Endodermal cell (in vitro differentiated cells): ENCODE data around the gene SLC25A6. TPM values are rescaled to one million over a fixed set of nuclear protein-coding genes. Genes with fewer than 3 reads are reported as not detected.
"Not testable (repeated sequence)": the region's sequence is repeated elsewhere in the genome, so short reads cannot be mapped to it uniquely, and the experiment has no call there.

Experiments
- DNase-seq: peaks from one replicate; pipeline ENCODE4 v3.0.0-alpha.2; 2017
- H3K27ac ChIP-seq: 2 replicates; pipeline ENCODE4 v1.5.1; 2013; ENCODE audit warnings: mild to moderate bottlenecking, low read depth, low read length, moderate library complexity
- H3K27me3 ChIP-seq: 2 replicates; pipeline ENCODE4 v1.6.1; 2013; ENCODE audit warnings: mild to moderate bottlenecking, low read length, moderate library complexity; ENCODE audit not compliant: insufficient read depth, control insufficient read depth, poor library complexity, severe bottlenecking
- H3K36me3 ChIP-seq: 2 replicates; pipeline ENCODE4 v1.7.0; 2013; ENCODE audit warnings: mild to moderate bottlenecking, low read length, moderate library complexity; ENCODE audit not compliant: control insufficient read depth, insufficient read depth
- H3K4me1 ChIP-seq: one replicate; pipeline ENCODE4 v1.7.0; 2013; ENCODE audit warnings: low read length; ENCODE audit not compliant: control insufficient read depth, insufficient read depth
- H3K4me3 ChIP-seq: 2 replicates; pipeline ENCODE4 v1.5.1; 2013; ENCODE audit warnings: mild to moderate bottlenecking, low read length, moderate library complexity
- H3K9ac ChIP-seq: 2 replicates; pipeline ENCODE4 v1.6.1; 2013; ENCODE audit warnings: mild to moderate bottlenecking, low read length, moderate library complexity; ENCODE audit not compliant: poor library complexity, severe bottlenecking; ENCODE audit errors: extremely low read depth
- H3K9me3 ChIP-seq: 2 replicates; pipeline ENCODE4 v1.6.1; 2013; ENCODE audit warnings: mild to moderate bottlenecking, low read length, moderate library complexity; ENCODE audit not compliant: control insufficient read depth
- H3K27ac Mint-ChIP-seq: 2 replicates; pipeline ENCODE4 v1.8.0; 2020; ENCODE audit warnings: mixed read lengths
- H3K27me3 Mint-ChIP-seq: 2 replicates; pipeline ENCODE4 v1.8.0; 2021; ENCODE audit warnings: mild to moderate bottlenecking, mixed read lengths; ENCODE audit not compliant: insufficient read depth
- H3K36me3 Mint-ChIP-seq: 2 replicates; pipeline ENCODE4 v1.8.0; 2020; ENCODE audit warnings: low read depth, mixed read lengths
- H3K4me1 Mint-ChIP-seq: 2 replicates; pipeline ENCODE4 v1.8.0; 2020; ENCODE audit warnings: mixed read lengths
- H3K4me3 Mint-ChIP-seq: 2 replicates; pipeline ENCODE4 v1.8.0; 2020; ENCODE audit warnings: mild to moderate bottlenecking, moderate library complexity, mixed read lengths
- H3K9me3 Mint-ChIP-seq: 2 replicates; pipeline ENCODE4 v1.8.0; 2020; ENCODE audit warnings: mild to moderate bottlenecking, mixed read lengths
- WGBS, 2 experiments: methylation state at CpG; one replicate each; pipeline versions ENCODE4 v1.1.5 to v1.1.7; 2013; ENCODE audit warnings: missing lambda C conversion rate in 2 of 2, mixed read lengths in 1 of 2; ENCODE audit not compliant: insufficient coverage in 1 of 2, insufficient read length in 1 of 2; 5-methylcytosine and 5-hydroxymethylcytosine counted together
- total RNA-seq, 2 donors: library from RNA; stranded (reverse); fragmentation: NEBNext Ultra II Directional in 1 of 2; extraction: Animal tissue kit (Norgen Biotek cat#: 25700) in 1 of 2; gene quantifications; 2 replicates in 1 of 2; 3 replicates in 1 of 2; pipeline ENCODE4 v1.2.1, GENCODE V29; 2021
- TF ChIP-seq, protein P1 (sequence below): fragments of 200-600 bp; sonication (generic); conservative IDR thresholded peaks from 2 replicates; pipeline ENCODE4 v1.5.0; 2021; ENCODE audit warnings: antibody characterized with exemption, mild to moderate bottlenecking

The SLC25A6 gene
- total RNA-seq, 2 donors from 2014 or later: 424 to 429 TPM

DNA sequence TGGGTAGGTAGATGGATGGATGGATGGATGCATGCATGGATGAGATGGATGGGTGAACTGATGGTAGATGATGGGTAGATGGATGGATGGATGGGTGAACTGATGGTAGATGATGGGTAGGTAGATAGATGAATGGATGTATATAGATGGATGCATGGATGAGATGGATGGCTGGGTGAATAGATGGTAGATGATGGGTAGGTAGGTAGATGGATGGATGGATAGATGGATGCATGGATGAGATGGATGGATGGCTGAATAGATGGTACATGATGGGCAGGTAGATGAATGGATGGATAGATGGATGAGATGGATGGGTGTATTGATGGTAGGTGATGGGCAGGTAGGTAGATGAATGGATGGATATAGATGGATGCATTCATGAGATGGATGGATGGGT lies 15.1 kb upstream of the SLC25A6 start:
- H3K9me3 Mint-ChIP-seq: no peaks in the 10 kb centered on the region
- Histone ChIP-seq H3K4me3 (no peak overlapping the region), H3K9ac (no peak overlapping the region), H3K4me1 (no peaks in the 10 kb centered on the region), H3K27ac (no peak overlapping the region), H3K9me3 (no peaks in the 10 kb centered on the region), H3K27me3 (no peaks in the 10 kb centered on the region), H3K36me3 (peaks cover 51% of the 10 kb centered on the region)
- H3K4me1 Mint-ChIP-seq: no peaks in the 10 kb centered on the region
- no peak for DNase-seq
- no peak overlapping the region for H3K27ac Mint-ChIP-seq
- peaks cover 9% of the 10 kb centered on the region for H3K36me3 Mint-ChIP-seq
- no peak overlapping the region for H3K4me3 Mint-ChIP-seq
- H3K27me3 Mint-ChIP-seq: no peaks in the 10 kb centered on the region
- TF ChIP-seq, protein P1, sequence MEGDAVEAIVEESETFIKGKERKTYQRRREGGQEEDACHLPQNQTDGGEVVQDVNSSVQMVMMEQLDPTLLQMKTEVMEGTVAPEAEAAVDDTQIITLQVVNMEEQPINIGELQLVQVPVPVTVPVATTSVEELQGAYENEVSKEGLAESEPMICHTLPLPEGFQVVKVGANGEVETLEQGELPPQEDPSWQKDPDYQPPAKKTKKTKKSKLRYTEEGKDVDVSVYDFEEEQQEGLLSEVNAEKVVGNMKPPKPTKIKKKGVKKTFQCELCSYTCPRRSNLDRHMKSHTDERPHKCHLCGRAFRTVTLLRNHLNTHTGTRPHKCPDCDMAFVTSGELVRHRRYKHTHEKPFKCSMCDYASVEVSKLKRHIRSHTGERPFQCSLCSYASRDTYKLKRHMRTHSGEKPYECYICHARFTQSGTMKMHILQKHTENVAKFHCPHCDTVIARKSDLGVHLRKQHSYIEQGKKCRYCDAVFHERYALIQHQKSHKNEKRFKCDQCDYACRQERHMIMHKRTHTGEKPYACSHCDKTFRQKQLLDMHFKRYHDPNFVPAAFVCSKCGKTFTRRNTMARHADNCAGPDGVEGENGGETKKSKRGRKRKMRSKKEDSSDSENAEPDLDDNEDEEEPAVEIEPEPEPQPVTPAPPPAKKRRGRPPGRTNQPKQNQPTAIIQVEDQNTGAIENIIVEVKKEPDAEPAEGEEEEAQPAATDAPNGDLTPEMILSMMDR: no peak

GRCh38 chrX:1405769-1406168 lies 13.9 kb upstream of the SLC25A6 start:
- not testable (repeated sequence) for H3K27me3 ChIP-seq, H3K4me1 Mint-ChIP-seq, H3K27me3 Mint-ChIP-seq, H3K4me1 ChIP-seq, H3K9me3 ChIP-seq, H3K9ac ChIP-seq, DNase-seq, H3K36me3 Mint-ChIP-seq, H3K27ac Mint-ChIP-seq, H3K27ac ChIP-seq, H3K4me3 ChIP-seq, H3K4me3 Mint-ChIP-seq, H3K9me3 Mint-ChIP-seq
- peaks cover 54% of the 10 kb centered on the region for H3K36me3 ChIP-seq
- WGBS, 2 experiments: 92 to 97% methylated on average over 2 of the region's 2 CpGs

- not testable (repeated sequence) for DNase-seq, H3K27me3 ChIP-seq, H3K4me1 Mint-ChIP-seq, H3K4me1 ChIP-seq, H3K9ac ChIP-seq, H3K27ac Mint-ChIP-seq, H3K4me3 Mint-ChIP-seq, H3K27me3 Mint-ChIP-seq, H3K9me3 ChIP-seq, H3K9me3 Mint-ChIP-seq, H3K27ac ChIP-seq, H3K4me3 ChIP-seq
- 91 to 95% methylated on average over 3 of the region's 3 CpGs for WGBS, 2 experiments
- H3K36me3 Mint-ChIP-seq: peaks cover 20% of the 10 kb centered on the region
- H3K36me3 ChIP-seq: peaks cover 63% of the 10 kb centered on the region
Measured at GRCh38 chrX:1403867-1404266, 12.0 kb upstream of the SLC25A6 start.

DNA sequence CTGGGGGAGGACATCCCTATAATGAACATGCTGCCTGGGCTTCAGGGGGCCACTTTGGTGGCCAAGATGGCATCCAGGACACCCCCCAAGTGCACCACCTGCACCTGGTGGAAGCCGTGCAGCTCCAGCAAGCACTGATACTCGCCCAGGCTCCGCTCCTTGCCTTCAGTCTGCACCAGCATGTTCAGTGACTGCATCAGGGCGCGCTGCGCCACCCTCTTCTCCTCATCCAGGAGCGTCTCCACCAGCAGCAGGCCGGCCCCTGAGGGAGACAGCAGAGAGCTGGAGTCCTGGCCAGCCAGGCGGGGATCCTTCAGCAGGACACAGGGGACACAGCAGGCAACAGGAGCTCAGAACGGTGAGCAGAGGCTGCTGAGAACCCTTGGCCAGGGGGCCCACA lies 11.3 kb upstream of the SLC25A6 start:
- peaks cover 23% of the 10 kb centered on the region for H3K36me3 Mint-ChIP-seq
- H3K27ac Mint-ChIP-seq: no peak overlapping the region
- Histone ChIP-seq H3K27ac (no peak overlapping the region), H3K27me3 (no peaks in the 10 kb centered on the region), H3K4me3 (no peak overlapping the region), H3K9me3 (no peaks in the 10 kb centered on the region), H3K36me3 (peaks cover 63% of the 10 kb centered on the region), H3K4me1 (no peaks in the 10 kb centered on the region), H3K9ac (no peak overlapping the region)
- 98 to 100% methylated on average over 2 to 10 of the region's 10 CpGs for WGBS, 2 experiments
- no peaks in the 10 kb centered on the region for H3K27me3 Mint-ChIP-seq
- no peaks in the 10 kb centered on the region for H3K4me1 Mint-ChIP-seq
- H3K9me3 Mint-ChIP-seq: no peaks in the 10 kb centered on the region
- no peak for DNase-seq
- H3K4me3 Mint-ChIP-seq: no peak overlapping the region
- TF ChIP-seq, protein P1: no peak
